GM21717 (cell line): ENCODE measurements around the gene CYB5R2.

Experiments
- ATAC-seq: cut with Tn5 transposase; IDR thresholded peaks from one replicate; pipeline ENCODE4 v1.9.1; 2021; ENCODE audit warnings: mild to moderate bottlenecking, moderate library complexity; ENCODE audit not compliant: unreplicated experiment

CYB5R2 gene

DNA sequence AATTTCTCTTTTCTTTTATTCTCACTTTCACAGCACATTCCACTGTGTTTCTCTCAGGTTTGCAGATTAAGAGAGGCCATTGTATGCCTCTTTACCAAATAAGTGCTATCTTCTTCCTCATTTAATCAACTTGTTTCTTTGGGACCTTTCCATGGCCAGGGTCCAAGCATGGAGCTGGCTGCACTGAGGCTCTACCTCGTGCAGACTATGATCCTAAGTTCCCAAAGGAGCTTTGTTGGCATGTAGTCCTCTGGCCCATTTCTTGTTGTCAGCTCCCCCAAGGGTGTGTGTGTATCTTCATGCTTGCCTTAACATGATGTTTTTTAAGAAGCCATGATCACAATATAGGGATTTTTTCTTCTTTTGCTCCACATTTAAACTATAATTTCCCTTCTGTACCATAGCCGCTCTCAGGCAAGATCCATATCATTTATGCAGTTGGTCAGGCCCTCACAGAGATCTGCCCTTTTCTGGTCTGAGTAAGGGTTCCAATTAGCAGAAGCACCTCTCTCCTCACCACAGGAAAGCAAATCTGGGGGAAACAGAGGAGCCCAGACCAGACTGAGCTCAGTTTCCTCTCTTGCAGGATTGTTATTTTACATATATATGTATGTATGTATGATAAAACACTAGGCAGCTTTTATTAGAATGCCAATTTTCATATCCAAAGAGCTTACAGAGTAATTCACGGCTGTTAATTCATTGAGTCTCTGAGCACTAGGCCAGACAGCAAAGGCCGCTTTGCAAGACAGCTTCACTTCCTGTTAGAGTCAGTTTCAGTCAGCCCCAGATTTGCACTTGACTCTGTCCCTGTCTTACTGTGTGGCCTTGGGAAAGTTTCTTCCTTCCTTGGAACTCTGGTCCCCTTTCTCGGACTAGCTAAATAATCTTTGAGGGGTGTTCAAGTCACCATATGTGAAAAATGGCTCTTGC lies 34.3 kb downstream of the CYB5R2 start:
- no peak for ATAC-seq

- no peak for ATAC-seq
Observed at GRCh38 chr11:7637447-7638157, 35.7 kb downstream of the CYB5R2 start.

DNA sequence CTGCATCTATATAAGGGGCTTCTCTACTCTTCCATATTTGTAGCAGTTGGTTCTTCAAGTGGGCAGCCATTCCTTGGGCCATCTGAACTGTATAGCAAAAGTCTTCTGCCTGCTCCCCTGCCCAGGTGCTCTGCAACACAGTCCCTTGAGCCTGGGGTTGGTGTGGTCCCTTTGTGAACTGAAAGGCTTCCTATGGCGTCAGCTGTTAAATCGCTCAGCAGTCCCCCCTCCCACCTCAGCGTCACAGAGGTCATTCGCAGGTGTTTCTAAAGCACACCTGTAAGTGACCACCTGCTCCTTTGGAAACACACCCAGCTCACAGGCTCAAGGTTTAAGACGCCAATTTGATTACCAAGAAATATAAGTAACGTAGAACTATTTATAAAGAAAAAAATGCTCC lies 37.0 kb downstream of the CYB5R2 start:
- no peak for ATAC-seq

- no peak for ATAC-seq
Observed at GRCh38 chr11:7635708-7636107, 37.6 kb downstream of the CYB5R2 start.

DNA sequence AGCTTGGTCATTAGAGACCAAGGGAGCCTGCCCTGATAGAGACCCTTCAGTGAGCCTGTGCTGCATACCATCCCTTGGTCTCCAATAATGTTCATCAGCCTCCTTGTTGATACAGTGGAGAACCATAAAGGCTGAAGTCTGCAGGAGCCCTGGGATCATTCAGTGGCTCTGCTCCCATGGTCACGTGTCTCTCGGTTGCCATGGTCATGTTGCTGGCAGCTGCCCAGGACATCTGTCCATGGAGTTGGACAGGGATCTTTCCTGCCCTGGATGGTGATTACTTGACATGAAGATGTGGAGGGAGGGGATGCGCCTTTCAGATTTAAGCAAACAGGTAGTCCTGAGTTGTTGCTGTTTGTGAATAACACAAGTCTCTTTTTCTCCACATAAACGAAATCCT lies 38.2 kb downstream of the CYB5R2 start:
- no peak for ATAC-seq

DNA sequence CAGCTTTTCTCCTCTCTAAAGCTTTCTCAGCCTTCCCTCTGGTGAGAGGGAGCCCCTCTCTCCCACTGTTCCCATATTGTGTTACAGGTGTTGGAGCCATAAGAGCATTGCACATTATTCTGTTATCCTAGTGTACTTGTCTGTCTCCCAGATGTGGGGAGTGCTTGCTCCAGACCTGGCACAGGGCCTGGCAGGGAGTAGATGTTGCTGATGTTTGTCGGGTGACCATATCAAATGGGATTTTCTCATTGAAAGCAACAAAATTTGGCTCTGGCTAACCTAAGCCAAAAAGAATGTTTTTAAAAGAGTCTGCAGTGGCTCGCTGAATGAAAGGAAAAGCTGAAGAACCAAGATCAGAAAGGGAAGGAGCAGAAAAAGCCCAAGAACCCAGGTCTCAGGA lies 41.1 kb downstream of the CYB5R2 start:
- no peak for ATAC-seq

DNA sequence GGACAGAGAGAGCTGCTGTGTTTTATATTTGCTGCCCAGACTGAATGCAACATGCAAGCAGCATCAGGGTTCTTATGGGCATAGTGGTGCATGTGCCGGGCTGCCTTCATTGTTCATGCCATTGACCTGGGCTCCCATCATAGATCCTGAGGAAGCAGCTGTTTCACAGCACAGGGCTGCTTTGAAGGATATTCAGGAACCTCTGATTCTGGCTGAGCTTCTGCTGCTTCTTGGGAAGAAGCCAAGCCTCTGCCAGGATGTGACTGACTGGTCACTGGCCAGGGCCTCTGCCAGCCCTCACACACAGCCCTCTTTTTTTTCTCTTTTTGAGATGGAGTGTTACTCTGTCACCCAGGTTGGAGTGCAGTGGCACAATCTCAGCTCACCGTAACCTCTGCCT lies 43.3 kb downstream of the CYB5R2 start:
- ATAC-seq: no peak

DNA sequence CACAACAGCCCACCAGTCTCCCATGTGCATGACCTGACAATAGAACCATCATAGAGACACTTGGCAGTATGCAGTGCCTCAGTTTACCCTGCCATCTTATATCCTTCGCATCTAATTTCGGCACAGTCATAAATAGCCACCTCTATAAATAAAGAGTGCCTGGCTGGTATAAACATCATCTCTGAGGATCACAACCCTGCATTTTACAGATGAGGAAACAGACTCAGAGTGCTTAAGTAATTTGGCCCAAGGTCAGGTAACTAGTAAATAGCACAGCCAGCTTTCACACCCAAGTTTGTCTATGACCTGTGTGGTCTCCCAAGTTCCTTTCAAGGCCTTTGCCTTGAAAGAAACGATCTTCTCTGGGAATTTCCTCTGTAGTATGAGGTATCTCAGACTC lies 44.6 kb downstream of the CYB5R2 start:
- ATAC-seq: no peak

GRCh38 chr11:7622721-7623120 lies 50.6 kb downstream of the CYB5R2 start:
- no peak for ATAC-seq

DNA sequence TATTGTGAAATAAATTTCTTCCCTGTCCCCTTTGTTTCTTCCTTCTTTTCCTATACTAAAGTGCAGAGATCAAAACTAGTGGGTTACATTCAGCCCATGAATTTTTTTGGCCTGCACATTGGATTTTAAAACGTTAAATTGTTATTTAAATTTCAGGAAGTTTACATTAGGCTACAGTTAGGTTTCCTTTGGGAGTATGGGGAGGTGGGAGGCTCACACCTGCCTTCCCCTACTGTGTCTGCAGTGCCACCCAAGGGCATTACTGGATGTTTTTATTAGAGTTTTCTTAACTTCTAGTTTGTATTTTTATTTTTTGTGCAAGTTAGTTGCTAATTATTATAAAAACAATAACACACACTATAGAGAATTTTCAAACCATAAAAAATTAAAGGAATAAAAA lies 51.7 kb downstream of the CYB5R2 start:
- ATAC-seq: no peak

DNA sequence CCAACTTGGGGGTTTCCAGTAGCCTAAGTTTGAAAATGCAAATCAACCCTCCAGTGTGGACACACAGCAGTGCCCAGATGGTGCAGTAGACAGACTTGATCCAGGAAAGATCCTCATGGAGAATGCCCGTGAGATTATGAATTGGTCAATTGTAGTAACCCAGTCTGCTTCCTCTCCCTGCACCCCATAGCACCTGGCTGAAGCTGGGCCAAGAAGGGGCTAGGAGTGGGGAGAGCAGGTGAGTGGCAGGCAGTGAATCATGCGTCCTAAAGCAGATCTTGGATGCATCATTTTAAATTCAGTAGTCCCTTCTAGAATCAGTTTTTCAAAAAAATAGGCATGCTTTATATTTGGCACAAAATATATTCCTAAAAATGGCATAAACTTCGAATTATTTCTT lies 52.2 kb downstream of the CYB5R2 start:
- no peak for ATAC-seq

DNA sequence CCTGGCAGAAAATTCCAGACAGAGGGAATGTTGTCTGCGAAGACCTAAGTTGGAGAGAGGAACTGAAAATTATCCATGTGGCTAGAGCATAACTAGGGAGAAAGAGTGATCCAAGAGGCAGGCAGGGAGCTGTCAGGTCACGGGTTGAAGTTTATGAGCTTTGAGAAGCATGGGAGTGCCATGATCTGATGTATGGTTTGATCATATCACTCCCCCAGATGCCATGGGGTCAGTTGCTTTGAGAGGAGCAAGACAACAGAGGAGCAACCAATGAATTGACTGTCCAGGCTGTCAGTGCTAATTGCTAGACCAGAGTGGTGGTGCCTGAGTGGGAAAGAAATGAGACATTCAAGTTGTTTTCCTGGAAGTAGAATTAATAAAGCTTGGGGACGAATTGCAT lies 54.0 kb downstream of the CYB5R2 start:
- ATAC-seq: no peak

DNA sequence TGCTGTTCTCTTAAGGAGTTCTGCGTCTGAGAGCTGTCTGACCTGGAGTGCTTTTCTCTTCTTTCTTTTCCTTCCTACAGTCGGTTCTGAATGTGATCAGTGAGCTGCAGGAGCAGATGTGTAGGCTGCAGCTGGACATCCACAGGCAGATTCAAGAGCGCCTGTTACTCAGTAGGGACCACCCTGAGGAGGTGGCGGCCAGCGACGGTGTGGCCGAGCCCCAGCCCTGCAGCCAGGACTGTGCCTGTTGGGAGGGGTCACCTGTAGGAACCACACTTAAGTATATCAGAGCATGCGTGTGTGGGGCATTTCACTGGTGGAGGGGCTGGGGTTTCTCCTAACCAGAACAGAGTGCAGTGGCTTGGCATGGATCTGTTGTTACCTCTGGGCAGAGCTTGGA lies 56.3 kb downstream of the CYB5R2 start:
- ATAC-seq: no peak
